OCI-M1 (cell line): Measurements from ENCODE around the gene CEP83.
"Not testable (repeated sequence)": the region's sequence is repeated elsewhere in the genome, so short reads cannot be mapped to it uniquely, and the experiment has no call there.

Source experiments
- DNase-seq: peaks from one replicate; lab custom pipeline; 2025; lab: John Stamatoyannopoulos, UW

CEP83 gene

GRCh38 chr12:94434171-94434570, 25.5 kb downstream of the CEP83 start:
- DNase-seq: peak; percentile 26

GRCh38 chr12:94433744-94434143, 25.9 kb downstream of the CEP83 start:
- DNase-seq: no peak

GRCh38 chr12:94430304-94430703, 29.4 kb downstream of the CEP83 start:
- DNase-seq: no peak

GRCh38 chr12:94429633-94430032, 30.0 kb downstream of the CEP83 start:
- DNase-seq: peak; percentile 23

- DNase-seq: no peak
Observed at GRCh38 chr12:94429191-94429590, 30.5 kb downstream of the CEP83 start.

GRCh38 chr12:94427501-94428381, 31.9 kb downstream of the CEP83 start:
- DNase-seq: no peak

- DNase-seq: no peak
Observed at GRCh38 chr12:94426049-94426448, 33.6 kb downstream of the CEP83 start.

GRCh38 chr12:94424830-94425229, 34.8 kb downstream of the CEP83 start:
- DNase-seq: not testable (repeated sequence)

GRCh38 chr12:94421868-94422740, 37.6 kb downstream of the CEP83 start:
- DNase-seq: peak; percentile 25

- peak; percentile 84 for DNase-seq
Observed at GRCh38 chr12:94418517-94418916, 41.1 kb downstream of the CEP83 start.

GRCh38 chr12:94416613-94417012, 43.1 kb downstream of the CEP83 start:
- no peak for DNase-seq

- DNase-seq: peak; percentile 64
Observed at GRCh38 chr12:94415066-94415465, 44.6 kb downstream of the CEP83 start.

GRCh38 chr12:94405413-94406116, 54.1 kb downstream of the CEP83 start:
- no peak for DNase-seq

GRCh38 chr12:94404854-94405253, 54.8 kb downstream of the CEP83 start:
- DNase-seq: no peak

- DNase-seq: no peak
Observed at GRCh38 chr12:94401326-94401725, 58.3 kb downstream of the CEP83 start.

GRCh38 chr12:94398685-94399084, 61.0 kb downstream of the CEP83 start:
- not testable (repeated sequence) for DNase-seq

- DNase-seq: no peak
Observed at GRCh38 chr12:94397401-94397800, 62.3 kb downstream of the CEP83 start.

GRCh38 chr12:94396014-94396413, 63.7 kb downstream of the CEP83 start:
- not testable (repeated sequence) for DNase-seq

GRCh38 chr12:94390130-94390485, 69.6 kb downstream of the CEP83 start:
- no peak for DNase-seq

- not testable (repeated sequence) for DNase-seq
Observed at GRCh38 chr12:94389482-94390129, 70.1 kb downstream of the CEP83 start.

- peak; percentile 73 for DNase-seq
Observed at GRCh38 chr12:94386422-94386821, 73.2 kb downstream of the CEP83 start.

GRCh38 chr12:94384030-94384429, 75.6 kb downstream of the CEP83 start:
- no peak for DNase-seq
